NCI-H524 treated with DMSO at 0.1 percent for 48 hours (cell line): Measurements from ENCODE around the gene SRGAP1.

Experiments used
- DNase-seq: peaks from one replicate; lab custom pipeline; 2025; lab: John Stamatoyannopoulos, UW

Gene SRGAP1

DNA sequence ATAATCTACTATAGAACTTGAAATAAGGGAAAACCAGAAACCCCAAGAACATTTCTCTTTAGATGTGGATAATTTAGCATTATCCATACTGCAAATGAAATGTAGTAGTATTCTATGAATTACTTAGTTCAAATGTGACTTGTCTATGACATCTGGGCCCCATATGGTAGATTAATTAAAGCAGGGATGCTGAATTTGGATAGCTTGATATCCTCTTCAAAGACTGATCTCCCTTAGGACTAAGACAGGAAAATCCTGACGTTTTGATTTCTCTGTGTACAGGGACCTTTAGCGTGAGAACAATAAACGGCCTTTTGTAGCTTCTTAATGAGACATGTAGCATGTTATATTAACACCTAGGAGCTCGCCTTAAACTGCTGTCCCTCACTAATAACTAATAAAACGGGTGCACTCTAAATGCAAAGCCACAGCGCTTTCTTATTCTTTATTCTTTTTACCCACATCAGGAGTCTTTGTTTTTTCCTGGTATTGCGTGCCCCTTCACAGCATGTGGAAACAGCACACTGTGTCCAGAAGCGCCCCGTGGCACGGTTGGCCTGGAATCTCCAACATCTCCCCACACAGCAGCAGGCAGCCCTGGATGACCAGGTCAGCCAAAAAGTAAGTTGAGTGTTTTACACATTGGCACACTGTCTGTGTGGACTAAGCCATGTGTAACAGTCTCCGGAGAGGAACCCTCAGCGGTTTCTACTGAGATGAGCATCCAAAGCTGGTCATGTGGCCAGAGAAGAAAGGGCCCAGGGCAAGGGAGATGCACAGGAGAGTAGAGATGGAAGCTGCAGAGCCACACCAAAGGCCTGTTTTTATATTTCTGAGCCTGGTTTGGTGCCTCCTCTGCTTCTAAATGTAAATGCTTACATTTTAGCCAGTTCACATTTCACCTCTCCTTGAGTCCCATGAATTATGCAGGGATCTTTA, 93.1 kb downstream of the SRGAP1 start:
- peak; percentile 90 for DNase-seq

DNA sequence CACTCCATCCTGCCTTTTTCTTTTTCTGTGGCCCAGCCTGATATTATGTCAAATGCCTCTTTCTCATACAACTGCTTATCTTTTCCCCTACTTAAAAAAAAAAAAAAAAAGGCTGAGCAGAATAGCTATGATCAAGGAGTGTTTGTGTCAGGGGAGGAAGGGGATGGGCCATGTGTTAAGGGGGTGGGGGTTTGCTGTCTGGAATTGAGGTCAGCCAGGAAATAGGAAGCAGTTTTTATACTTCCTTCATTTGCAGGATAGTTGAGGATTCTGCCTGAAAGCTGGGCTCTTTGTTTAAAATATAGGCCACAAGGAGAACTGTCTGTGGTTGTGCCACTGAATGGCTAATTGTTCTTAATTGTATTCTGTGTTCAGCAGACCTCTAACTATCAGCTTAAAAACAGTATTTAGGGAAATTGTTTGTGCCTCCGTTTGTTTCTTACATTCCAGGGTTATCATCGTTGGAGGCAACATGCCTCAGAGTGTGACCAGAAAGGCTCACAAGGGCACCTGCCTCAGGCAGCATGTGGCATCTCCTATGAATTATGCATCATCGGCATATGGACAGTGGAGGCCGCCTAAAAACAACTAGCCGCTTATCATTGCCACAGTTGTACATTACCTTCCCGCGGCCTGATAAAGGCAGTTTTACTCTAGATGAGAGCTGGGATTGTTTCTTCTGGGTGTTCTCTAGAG, 96.0 kb downstream of the SRGAP1 start:
- peak; percentile 83 for DNase-seq

DNA sequence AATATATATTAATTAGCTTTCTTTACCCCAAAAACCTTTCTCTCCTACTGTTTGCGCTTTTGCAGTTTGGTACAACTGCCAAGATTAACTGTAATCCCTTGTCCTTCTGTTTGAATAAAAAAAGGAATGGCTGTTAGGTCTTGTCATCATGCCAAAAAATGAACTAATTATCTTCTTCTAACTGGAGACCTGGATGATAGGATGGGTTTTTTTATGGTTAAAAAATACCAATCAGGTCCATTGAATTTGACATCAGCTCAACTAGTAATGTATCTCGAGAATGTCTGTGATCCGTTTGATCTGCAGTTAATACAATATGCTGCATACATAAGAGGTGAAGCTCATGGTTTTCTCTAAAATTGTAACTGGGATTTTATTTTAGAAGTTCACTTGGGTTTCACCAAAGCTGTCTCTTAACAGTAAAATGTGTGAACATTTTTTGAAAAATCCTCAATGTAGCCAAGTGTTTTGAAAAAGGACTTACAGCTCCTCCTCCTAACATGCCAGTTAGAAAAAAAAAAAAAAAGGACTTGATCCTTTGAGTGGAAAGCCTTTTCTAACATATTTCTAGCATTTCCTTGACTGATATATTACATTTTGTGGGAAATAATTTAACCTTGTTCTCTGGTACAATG, 96.8 kb downstream of the SRGAP1 start:
- peak; percentile 64 for DNase-seq

DNA sequence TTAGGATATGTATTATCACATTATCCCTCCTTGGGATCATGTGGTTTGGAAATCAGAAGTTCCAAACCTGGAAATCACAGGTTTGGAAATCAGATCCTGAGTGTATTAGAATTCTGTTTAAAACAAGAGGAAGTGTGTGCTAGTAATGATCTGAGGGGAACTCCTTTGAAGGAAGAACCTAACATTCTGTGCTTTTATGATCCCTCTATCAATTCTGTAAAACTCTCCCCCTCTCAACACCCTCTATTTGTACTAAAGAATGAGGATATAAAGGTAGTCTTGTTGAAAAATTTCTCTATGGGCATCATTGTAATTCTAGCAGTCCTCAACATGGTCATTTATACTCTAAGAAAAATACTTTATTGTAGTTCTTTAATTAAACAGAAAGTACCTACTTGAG, 97.4 kb downstream of the SRGAP1 start:
- DNase-seq: no peak

DNA sequence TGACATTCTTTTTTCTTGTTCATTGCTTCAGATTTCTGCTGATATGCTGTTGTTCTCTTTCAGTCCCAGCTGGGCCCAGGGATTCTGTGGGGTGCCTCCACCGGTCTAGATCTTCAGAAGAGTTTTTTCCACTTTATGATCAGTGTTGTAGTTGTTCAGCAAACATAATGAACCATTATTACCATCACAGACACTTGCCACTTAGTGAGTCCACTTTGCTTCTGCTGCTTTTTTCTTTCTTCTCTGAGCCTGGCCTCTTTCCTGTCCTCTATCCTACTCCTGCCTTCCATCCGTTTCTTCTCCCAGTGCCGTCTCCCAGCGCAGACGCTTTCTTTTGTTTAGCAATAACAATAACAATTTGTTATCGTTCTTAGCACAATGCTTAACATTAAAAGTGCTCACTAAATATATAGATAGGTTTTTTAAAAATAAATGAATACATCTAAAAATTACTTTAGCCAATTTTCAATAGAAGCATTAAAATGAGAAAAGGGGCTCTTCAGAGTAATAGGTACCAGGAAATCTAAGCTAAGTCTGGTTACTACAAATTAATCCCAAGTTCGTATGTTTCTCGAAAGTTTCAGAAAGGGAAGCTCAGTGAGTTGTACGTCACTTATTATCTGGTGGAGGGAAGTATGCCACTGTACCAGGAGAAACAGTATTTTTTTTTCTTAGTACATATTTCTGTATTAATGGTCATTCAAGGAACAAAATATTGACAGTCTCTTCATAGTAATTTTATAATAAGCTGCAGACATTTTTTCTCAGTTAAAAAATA, 98.2 kb downstream of the SRGAP1 start:
- DNase-seq: no peak

DNA sequence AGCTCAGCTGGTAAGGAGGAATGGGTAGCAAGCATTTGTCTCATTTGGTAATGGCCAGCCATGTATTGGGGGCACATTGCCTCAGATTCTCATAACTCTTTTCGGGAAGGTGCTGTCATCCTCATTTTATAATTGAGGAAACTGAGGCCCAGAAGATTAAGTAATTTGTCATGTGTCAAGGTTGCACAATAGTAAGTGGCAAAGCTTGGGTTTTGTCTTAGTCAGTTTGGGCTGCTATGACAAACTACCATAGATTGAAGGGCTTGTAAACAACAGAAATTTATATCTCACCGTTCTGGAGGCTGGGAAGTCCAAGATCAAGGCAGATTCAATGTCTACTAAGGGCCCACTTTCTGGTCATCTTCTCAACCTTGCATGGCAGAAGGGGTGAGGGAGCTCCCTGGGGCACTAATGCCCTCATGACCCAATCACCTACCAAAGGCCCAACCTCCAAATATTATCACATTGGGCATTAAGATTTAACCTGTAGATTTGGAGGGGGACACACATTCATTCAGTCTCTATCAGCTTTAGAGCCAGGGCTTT, 99.6 kb downstream of the SRGAP1 start:
- no peak for DNase-seq

DNA sequence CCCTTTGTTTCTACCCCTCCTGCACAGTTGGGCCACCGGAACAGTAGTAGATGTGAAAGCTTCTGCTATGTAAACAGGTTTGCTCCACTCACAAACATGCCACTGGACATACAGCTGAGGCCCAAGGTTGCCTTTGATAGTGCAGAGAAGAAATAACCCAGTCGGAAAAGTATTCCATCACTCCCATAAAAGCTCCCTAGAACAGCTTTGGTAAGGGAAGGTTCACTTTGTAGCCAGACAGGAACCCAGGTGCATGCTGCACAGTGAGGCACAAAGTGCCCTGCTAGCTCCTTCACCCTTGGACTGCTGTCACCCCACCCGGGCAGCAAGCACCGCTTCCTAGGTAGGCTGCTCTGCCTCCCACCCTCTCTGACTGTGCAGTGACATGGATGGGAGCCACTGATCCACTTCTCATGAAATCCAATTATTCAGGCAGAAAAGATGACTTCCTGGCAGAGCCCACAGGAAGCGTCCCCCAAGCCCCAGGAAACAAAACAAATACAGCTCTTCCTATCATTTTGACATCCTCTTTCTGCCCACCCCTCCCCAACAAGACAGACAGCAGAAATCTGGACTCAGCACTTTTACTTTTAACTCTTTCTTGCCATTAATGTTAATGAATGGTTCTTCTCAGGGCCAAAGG, 100.2 kb downstream of the SRGAP1 start:
- no peak for DNase-seq

DNA sequence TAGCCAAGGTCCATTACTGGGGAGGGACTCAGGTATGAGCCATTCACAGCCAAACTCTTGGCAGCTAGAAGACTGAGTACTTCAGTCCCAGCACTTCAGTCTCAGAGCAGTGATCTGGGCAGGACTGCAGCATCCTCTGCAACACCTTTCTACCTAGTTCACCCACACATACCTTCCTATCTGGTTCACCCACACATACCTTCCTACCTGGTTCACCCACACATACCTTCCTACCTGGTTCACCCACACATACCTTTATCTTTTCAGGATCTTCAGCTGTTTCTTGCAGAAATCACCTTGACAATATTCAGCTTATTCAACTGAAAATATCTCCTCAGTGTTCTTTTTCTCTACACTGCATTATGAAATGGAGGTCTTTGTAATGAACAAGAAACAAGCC, 101.3 kb downstream of the SRGAP1 start:
- no peak for DNase-seq

DNA sequence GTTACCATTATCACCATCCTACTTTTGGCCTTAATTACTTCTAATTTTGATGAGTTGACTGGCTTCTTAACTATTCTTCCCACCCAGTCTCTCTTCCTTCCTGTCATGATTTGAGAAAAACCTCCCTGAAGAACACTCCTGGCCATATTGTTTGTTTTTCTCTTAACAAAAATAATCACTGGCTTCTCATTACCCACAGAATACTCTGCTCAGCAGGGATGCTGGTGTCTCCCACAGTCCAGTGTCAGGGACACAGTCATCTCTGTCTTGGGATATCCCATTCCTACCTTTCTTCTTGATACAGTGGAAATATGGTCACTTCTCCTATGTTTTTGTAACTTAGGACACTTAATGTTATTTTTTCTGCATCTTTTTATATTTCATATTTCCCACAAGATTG, 103.7 kb downstream of the SRGAP1 start:
- DNase-seq: no peak

DNA sequence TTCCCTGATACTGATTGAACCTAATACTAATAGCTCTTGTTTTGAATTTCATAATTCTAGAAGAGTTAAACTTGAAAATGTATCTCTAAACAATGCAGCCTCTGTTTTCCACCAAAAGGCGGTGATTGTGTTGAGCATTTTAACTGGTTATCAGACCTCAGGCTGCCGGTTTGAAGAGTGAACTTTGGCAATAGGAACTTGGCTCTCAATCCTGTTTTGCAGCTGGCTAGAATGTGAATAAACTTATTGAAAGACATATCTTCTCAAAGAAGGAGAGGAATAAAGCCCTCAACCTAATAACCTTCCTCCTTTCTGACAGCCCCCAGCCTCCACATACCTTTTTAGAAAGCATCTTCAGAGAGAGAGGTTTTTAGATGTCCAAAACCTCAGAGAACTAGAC, 105.4 kb downstream of the SRGAP1 start:
- no peak for DNase-seq

DNA sequence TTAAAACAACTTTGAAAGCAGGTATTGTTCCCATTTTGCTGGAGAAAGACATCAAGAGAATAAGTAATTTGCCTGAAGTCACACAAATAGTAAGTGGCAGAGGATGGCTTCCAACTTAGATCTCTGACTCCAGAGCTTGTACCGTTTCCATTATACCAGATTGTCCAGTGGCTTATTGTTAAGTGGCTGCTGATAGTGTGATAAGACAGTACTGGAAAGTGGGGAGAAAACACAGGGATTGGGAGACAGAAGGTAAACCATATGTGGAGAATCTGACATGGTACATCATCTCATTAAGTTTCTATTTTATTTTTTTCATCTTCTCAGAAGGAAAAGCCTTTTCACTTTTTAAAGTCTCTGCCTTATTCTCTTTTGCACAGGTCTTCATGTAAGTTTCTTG, 108.5 kb downstream of the SRGAP1 start:
- DNase-seq: peak; percentile 32

DNA sequence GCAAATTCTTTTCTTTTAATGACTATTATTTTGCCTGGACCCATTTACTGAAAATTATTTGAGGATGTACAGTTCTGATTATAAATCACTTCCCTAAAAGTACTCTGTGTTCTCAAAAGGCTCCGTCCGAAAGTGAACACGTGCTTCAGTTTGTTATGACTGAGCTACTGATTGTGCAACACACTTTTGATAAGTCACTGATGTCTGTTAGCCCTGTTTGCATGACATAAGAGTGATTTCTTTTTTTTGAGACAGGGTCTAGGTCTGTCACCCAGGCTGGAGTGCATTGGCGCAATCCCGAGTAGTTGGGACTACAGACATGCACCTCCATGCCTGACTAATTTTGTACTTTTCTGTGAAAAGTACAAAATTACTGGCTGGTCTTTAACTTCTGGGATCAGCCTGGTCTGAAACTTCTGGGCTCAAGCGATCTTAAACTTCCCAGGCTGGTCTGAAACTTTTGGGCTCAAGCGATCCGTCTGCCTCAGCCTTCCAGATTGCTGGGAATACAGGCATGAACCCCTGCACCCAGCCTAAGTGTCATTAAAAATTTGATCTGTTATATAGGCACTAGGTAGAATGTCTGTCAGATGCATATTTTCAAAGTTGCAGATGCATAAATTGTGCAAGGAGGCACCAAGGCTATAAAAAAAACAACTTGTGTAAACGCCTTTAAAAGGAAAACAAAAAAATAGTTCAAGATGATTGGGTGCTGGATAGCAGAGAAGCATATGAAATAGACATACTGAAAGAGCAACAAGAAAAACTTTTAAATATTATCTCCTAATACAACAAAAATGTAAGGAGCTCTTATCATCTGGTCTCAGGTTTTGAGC, 111.5 kb downstream of the SRGAP1 start:
- no peak for DNase-seq

DNA sequence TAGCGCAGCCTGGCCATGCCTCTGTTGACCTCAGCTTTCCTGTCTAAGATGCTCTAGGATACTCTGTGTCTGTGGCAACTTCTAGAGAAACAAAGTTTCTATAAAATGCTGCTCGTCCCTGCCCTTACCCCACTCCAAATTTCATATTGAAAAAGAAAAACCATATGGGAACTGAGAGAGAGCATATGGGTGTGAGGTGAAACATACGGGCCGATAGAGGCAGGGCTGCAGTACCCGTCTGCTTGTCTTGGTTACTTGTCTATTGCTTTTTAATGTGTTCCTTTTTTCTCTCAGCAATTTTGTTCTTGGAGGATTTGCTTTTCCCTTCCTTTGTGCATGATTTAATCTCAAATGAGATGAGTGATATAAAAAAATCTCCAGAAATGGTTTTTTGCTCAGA, 113.0 kb downstream of the SRGAP1 start:
- DNase-seq: no peak

DNA sequence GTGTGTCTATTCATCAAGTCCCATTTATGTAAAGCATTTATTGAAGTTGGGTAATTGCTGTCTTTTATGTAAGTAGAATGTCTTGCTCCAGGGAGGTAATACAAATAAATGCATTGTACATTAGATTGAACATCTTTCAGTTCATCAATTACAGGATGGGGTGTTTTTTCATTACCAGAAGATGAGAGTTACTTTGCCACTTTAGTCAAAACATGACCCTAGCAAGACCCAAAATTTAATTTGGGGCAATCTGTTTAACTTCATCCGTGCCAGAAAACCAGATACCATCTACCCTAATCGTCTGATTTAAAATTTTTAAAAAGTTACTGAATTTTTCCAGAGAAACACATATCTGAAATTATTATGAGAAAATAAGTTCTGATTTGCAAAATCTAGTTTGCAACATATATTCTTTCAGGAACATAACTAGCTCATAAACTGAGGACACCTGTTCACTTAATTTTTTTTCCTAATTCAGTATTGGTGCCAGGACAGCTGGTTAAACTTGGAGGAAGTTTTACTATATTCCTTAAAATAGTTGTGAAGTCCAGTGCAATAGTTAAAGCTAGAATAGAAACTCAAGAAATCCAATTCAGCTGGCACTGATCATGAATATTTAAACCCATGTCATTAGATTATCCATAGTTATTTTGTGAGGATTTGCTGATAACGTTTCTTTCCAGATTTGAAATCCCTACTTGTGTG, 114.5 kb downstream of the SRGAP1 start:
- DNase-seq: no peak

DNA sequence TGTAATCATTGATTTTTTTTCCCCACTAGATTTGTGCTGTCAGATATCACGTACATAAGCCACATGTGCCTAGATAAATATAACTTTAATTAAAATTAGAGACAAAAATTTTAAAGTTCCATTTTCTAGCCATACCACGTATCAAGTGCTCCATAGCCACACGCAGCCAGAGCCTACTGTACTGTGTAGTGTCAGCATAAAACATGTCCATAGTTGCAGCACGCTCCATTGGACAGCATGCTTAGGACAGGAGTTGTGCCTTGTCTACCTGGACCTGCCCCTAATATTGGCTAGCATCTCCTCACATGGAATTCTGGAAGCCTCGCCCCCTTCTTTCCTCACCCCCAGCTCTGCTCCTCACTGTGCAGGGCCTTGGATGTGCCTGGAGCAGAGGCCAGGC, 116.5 kb downstream of the SRGAP1 start:
- DNase-seq: no peak

DNA sequence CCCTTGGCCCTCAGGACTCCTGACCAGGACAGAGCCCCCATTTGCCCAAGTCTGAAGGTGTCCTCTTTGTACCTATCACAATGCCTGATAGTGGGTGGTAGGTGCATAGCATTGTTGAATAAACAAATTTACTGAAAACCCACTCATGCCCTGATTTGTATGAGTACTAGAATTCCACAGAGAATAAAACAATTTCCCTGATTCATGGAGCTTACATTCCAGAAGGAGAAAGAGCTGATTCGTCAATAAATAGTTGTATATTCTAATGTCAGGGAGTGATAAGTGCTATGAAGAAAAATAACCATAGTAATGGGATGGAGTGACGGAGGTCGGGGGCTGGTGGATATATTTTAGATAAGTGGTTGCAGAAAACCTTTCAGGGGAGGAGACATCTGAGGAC, 117.0 kb downstream of the SRGAP1 start:
- DNase-seq: no peak

DNA sequence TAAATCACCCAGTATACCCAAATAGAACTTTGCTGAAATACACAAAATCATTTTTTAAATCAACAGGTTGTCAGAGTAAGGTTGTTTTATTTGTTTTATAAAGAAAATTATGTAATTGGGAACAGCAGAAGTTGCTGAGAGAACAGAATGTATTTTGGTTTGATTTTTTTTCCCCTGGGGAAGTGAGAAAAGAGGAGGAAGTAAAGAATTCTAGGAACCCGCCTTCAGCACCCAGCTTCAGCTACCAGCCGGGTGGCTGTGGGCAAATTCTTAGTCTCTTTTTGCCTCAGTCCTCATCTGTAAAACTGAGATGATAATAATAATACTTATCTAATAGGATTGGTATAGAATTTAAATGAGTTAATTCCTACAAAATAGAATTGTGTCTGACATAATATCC, 119.4 kb downstream of the SRGAP1 start:
- no peak for DNase-seq

DNA sequence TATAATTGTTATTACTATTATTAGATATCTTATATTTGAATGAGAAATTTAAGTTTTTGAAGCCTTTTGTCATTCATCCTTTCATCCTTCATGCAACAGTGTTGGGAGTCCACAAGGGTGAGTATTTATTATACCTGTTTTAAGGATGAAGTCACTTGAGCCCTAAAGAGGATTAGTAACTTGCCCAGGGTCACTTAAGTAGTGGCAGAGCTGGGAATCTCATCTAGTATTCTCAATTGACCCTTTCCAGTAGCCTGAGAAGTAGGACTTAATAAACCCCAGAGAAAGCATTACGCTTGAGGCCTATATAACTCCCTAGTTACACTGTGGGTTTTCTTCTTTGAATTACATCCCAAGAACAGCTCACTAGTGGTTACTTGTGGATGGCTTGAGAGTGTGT, 119.8 kb downstream of the SRGAP1 start:
- DNase-seq: peak; percentile 59

DNA sequence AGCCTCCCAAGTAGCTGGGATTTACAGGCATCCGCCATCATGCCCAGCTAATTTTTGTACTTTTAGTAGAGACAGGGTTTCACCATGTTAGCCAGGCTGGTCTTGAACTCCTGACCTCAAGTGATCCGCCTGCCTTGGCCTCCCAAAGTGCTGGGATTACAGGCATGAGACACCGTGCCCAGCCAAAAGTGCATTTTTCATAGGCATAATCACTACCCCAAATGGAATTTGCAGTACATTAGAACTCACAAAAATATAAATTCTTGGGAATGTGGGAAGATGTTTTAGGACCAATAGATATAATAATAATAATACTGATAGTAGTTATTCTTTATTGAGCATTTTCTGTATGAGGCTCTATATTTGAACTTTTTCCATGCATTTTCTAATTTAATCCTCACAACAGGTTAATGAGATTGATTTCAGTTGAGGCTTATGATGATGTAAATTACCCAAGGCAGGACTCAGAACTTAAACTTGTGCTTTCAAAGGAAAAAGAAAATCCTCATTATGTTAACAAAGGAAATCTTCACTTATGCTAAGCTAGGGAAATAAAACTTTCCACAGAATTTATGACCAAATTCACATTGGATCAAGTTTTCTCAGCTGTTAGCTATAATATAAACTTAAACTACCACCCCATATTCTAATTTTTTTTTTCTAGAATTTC, 121.6 kb downstream of the SRGAP1 start:
- DNase-seq: no peak
